Measurements from ENCODE around the gene SCGB3A1. TPM values are rescaled to one million over a fixed set of nuclear protein-coding genes. Genes with fewer than 3 reads are reported as not detected.

The SCGB3A1 gene
- total RNA-seq, 1 donor from 2014 or later = not detected

DNA sequence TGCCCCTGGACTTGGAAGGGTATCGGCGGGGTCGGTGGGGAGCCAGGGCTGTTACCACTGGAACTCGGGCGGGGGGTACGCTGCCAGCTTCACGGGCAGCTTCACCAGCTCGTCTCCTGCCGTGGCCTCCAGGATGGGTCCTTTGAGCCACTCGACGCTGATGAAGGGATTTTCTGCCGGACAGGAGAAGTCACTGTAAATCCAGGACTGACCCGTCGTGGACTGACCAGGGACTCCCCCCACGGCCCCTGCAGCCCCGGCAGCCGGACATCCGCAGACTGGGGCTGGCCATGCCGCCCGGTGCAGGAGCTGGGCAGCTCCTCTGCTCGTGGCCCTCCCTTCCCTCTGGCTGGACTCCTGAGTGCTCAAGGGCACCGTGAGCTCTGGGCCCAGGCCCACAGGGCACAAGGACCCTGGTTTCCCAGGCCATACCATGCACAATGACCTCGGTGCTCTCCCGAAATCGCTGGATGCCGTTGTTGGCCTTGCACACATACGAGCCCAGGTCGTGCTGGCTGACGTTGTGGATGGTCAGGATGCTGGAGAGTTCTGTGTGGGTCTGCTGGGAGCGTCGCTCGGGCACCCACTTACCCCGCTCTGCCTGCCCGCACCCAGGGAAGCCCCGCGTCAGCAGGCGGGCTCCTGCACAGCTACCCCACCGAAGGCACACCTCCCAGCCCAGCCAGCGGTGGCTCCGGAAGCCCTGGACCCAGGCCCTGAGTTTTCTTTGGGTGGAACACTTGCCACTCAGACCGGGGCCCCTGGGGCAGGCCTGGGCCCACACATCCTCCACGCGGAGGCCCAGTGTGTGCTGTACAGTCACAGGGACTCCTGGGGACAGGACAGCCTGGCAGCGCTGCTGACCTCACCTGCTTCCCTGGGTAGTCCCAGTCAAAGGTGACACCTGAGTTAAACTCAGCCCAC lies 37.8 kb upstream of the SCGB3A1 start:
- Mint-ChIP-seq H3K9me3 (no peaks in the 10 kb centered on the region), H3K4me3 (no peak overlapping the region)
- no peak for DNase-seq

DNA sequence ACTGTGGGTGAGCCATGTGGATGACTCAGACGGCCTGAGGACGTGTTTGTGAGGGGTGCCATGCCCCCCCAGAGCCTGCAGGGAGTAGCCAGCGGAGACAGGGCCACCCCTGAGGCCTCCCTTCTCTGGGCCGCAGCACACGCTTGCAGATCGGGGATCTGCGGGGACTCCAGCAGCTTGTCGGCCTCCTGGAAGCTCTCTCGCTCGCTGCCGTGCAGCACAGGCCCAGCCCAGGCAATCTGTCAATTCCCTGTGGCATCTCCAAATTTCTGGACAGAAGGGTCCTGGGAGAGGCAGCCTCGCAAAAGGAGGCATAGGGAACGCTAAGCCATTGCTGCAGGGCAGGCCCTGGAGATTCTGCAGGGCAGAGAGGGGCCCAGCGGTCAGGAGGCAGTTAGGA lies 36.9 kb upstream of the SCGB3A1 start:
- H3K4me3 Mint-ChIP-seq = no peak overlapping the region
- H3K9me3 Mint-ChIP-seq = no peaks in the 10 kb centered on the region
- H3K27me3 Mint-ChIP-seq = no peaks in the 10 kb centered on the region

More for the DNA sequence above, 37.8 kb upstream of the SCGB3A1 start:
- intact Hi-C loops (cut with micrococcal nuclease) = no loop called here
- Mint-ChIP-seq H3K27me3 (no peaks in the 10 kb centered on the region), H3K27ac (no peak overlapping the region), H3K36me3 (ENCODE audit: low read depth) (no peaks in the 10 kb centered on the region), H3K4me1 (no peaks in the 10 kb centered on the region)

DNA sequence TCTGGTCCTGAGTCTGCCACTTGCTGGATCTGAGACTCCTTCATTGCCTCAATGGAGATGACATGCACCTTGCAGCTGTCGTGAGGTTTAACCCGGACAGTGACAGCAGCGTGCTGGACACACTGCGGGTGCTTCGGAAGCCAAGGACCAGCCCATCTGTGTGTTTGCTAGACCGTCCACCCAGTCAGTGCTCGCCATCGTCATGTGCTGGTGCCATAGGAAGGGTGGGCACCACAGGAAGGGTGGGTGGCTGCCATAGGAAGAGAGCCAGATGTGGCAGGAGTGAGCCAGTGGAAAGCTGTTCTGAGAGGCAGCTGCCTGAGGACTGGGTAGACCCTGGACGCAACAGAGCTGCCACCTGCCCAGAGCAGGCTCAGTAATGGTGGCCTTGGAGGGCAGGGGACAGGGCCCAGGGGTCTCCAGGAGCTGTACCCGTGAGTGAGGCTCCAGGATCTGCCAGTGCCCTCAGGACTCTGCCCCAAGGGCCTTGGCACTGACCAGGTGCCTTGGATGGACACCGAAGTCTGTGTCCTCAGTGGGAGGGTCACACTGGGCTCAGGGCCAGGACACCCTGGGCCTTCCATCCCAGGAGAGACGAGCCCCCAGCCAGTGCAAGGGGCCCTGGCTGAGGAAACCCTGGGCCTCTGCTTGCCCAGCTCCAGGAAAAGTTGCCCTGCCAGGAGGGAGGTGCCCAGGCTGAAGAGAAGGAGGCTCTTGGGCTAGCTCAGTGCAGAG lies 36.3 kb upstream of the SCGB3A1 start:
- H3K36me3 Mint-ChIP-seq (ENCODE audit: low read depth) = no peaks in the 10 kb centered on the region
- H3K4me3 Mint-ChIP-seq = no peak overlapping the region
- intact Hi-C loops (cut with micrococcal nuclease) = no loop called here
- no peak for DNase-seq
- no peak overlapping the region for H3K27ac Mint-ChIP-seq
- peaks cover 2% of the 10 kb centered on the region for H3K4me1 Mint-ChIP-seq
- no peaks in the 10 kb centered on the region for H3K27me3 Mint-ChIP-seq
- no peaks in the 10 kb centered on the region for H3K9me3 Mint-ChIP-seq

More for the DNA sequence above, 36.9 kb upstream of the SCGB3A1 start:
- peaks cover 2% of the 10 kb centered on the region for H3K4me1 Mint-ChIP-seq
- DNase-seq = no peak
- H3K27ac Mint-ChIP-seq = no peak overlapping the region
- no peaks in the 10 kb centered on the region for H3K36me3 Mint-ChIP-seq (ENCODE audit: low read depth)
- intact Hi-C loops (cut with micrococcal nuclease) = no loop called here

DNA sequence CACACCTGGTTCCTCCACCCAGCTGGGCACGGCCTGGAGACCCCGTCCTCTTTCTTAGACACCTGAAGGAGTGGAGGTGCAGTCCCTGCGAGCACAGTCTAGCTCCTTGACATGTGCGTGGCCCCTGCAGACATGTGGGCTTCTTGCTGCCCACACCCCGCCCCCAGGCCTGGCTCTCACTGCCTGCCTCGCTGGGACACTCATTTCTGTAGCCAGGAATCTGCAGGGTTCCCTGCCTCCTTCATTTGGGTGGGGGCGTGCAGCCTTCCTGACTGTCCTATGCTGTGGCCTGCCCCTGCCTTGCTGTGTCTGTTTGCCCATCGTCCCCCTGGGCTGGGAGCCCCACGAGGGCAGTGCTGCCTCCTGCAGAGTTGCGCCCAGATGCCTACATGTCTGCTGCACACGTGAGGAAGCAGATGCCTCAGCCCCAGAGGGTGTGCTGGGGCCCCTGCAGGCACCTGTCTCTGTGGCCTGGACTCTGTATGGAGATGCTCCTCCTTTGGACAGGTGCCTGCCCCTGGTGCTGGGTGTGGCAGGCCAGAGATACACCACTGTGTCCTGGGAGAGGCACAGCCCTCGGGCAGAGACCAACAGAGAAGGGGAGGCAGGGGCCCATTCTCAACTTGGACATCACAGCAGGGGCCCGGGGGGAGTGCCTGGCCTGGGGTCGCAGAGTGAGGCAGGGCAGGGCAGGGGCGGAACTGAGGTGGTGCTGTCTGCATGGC lies 35.5 kb upstream of the SCGB3A1 start:
- Mint-ChIP-seq H3K36me3 (ENCODE audit: low read depth) (no peaks in the 10 kb centered on the region), H3K27me3 (no peaks in the 10 kb centered on the region), H3K27ac (no peak overlapping the region), H3K4me1 (peaks cover 2% of the 10 kb centered on the region), H3K9me3 (no peaks in the 10 kb centered on the region), H3K4me3 (no peak overlapping the region)
- intact Hi-C loops (cut with micrococcal nuclease) = no loop called here
- DNase-seq = no peak

DNA sequence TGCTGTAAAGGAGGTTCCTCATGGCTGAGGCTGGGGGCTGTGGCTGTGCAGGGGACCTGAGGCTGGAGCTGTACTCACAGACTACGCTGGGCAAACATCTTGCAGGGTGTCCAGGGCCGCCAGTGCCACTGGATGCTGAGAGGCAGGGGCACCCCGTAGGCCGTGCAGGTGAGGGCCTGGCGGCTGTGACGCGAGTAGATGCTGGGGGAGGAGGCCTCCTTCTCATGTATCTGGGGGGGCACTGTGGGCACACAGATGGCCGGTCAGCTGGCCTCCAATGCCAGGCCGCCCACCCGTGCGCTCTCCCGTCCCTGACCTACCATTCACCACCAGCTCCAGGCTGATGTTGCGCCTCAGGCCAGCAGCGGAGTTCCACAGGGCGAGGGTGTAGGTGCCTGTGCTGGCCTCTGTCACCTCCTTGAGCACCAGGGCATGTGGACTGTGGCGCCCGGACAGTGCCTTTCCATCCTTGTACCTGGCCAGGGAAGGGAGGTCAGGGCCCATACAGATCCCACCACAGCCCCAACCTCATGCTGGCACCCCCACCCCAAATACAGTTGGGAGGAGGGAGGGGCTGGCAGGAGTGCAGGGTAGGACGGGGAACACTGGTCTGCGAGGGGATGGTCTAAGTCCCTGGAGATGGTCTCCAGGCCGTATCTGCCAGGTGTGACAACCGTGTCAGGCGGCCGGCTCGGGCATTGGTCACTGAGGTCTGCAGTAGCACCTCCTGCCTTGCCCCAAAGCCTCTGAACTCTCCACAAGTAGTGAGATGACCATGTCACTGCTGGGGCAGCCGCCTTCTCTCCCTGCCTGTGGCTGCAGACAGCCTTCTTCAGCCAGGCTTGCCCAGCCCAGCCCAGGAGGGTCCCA lies 34.7 kb upstream of the SCGB3A1 start:
- DNase-seq = no peak
- Mint-ChIP-seq H3K36me3 (ENCODE audit: low read depth) (no peaks in the 10 kb centered on the region), H3K4me3 (no peak overlapping the region), H3K27me3 (no peaks in the 10 kb centered on the region), H3K9me3 (no peaks in the 10 kb centered on the region), H3K27ac (no peak overlapping the region), H3K4me1 (peaks cover 2% of the 10 kb centered on the region)
- intact Hi-C loops (cut with micrococcal nuclease) = no loop called here

DNA sequence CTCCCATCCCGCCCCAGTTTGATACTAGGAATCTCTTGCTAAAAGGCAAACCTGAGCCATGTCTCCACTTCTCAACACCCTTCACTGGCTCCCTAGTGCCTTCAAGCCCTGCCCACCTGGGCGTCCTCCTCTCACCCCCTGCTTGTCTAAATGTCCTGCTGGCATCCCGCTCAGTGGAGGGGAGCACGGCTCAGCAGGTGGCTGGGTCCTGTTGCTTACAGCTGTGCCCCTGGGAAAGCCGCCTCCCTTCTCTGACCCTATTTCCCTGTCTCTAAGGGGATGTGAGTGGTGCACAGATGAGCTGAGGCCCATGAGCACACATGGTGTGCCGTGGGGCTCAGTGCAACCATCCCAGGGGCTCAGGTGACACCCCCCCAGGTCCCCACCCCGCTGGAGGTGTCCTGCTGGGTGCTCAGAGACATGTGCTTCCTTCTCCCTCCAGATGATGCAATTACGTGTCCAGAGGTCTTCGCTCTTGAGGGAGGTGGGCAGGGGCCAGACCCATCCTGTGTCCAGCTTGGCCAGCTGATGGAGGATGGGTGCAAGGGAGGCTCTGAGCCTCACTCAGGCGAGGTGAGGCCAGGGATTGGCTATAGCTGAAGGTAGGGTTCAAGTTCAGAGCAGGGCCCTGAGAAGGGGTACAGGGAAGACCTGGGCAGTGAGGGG lies 34.0 kb upstream of the SCGB3A1 start:
- H3K27me3 Mint-ChIP-seq = no peaks in the 10 kb centered on the region
- H3K36me3 Mint-ChIP-seq (ENCODE audit: low read depth) = no peaks in the 10 kb centered on the region
- H3K4me1 Mint-ChIP-seq = peaks cover 2% of the 10 kb centered on the region
- no peak overlapping the region for H3K4me3 Mint-ChIP-seq
- H3K9me3 Mint-ChIP-seq = no peaks in the 10 kb centered on the region
- DNase-seq = no peak
- H3K27ac Mint-ChIP-seq = no peak overlapping the region
- intact Hi-C loops (cut with micrococcal nuclease) = no loop called here

DNA sequence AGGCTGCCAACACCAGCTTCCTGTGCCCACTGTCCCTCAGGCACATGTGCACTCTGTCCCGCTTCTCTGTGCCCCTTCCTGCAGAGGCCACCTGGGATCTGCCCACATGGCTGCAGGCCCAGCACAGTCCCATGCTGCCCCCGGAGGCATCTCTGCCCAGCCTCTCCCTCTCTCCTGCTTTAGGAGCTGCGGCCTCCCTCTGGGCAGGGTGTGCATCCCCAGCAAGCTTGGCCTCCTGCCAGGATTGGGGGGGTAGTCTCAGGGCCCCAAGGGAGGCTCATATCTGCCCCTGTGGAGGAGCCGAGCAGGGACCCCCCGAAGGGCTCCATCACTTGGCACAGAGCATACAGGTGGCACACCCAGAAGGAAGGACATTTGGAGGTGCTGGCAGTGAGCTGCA lies 33.3 kb upstream of the SCGB3A1 start:
- no peak for DNase-seq
- H3K27me3 Mint-ChIP-seq = no peaks in the 10 kb centered on the region
- peaks cover 2% of the 10 kb centered on the region for H3K4me1 Mint-ChIP-seq
- no peaks in the 10 kb centered on the region for H3K36me3 Mint-ChIP-seq (ENCODE audit: low read depth)
- no peak overlapping the region for H3K4me3 Mint-ChIP-seq
- H3K9me3 Mint-ChIP-seq = no peaks in the 10 kb centered on the region
- intact Hi-C loops (cut with micrococcal nuclease) = no loop called here
- no peak overlapping the region for H3K27ac Mint-ChIP-seq

DNA sequence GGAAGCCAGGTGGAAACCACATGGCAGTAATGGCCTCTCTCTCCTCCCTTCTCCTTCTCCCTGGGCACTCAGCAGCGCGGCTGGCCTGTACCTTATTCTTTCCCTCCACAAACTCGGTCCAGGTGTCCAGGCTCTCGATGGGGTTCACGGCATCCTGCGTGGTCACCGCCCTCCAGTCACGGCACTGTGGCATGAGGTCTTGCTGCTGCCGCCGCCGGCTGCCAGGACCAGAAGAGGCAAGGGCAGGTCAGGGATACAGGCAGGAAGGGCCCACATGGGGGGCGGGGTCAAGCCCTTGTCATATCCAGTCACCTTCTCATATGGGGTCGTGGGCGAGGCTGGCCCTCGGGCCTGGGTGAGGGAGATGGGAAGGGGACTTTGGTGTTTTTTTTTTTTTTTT lies 32.5 kb upstream of the SCGB3A1 start:
- peaks cover 2% of the 10 kb centered on the region for H3K4me1 Mint-ChIP-seq
- H3K27me3 Mint-ChIP-seq = no peaks in the 10 kb centered on the region
- intact Hi-C loops (cut with micrococcal nuclease) = no loop called here
- no peaks in the 10 kb centered on the region for H3K9me3 Mint-ChIP-seq
- peak overlapping the region; percentile 22 for H3K27ac Mint-ChIP-seq
- no peak for DNase-seq
- no peak overlapping the region for H3K4me3 Mint-ChIP-seq
- H3K36me3 Mint-ChIP-seq (ENCODE audit: low read depth) = no peaks in the 10 kb centered on the region

DNA sequence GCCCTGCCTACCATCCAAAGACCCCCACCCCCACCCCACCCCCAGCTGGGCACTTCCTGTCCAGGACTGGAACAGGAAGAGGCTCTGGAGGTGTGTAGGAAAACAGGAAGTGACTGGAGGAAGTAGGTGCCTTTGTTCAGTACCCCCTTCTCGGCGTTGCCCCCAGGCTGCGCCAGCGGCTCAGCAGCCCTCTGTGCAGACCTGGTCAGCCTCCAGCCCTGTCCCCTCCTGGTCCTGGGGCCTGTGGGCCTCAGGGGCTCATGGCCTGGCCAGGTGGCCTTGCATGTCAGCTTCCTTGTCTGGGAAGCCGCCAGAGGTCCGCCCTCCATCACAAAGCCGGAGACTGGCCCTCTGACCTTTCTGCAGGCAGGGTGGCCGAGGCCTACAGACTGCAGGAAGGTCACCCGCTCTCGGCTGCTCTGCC lies 32.1 kb upstream of the SCGB3A1 start:
- Mint-ChIP-seq H3K27ac (no peak overlapping the region), H3K4me1 (peaks cover 2% of the 10 kb centered on the region), H3K4me3 (no peak overlapping the region), H3K9me3 (no peaks in the 10 kb centered on the region), H3K36me3 (ENCODE audit: low read depth) (no peaks in the 10 kb centered on the region), H3K27me3 (no peaks in the 10 kb centered on the region)
- no peak for DNase-seq
- intact Hi-C loops (cut with micrococcal nuclease) = no loop called here

DNA sequence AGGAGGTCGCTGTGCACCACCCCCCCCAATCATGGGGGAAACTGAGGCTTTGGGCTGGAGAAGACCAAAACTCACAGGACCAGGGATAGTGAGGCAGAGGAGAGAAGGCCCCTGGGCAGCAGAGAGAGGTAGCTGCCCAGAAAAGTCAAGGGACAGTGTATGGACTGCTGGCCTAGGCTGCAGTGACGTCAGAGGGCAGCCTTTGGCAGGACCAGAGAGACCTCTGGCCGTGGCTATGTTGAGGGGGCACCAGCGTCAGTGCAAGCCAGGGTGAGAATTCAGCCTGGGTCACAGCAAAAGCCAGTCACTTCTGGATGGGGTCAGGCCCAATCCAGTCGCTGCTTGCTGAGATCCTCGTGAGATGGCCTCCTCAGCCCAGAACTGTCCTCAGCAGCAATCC lies 31.6 kb upstream of the SCGB3A1 start:
- no peaks in the 10 kb centered on the region for H3K27me3 Mint-ChIP-seq
- H3K4me1 Mint-ChIP-seq = peaks cover 2% of the 10 kb centered on the region
- intact Hi-C loops (cut with micrococcal nuclease) = no loop called here
- H3K4me3 Mint-ChIP-seq = no peak overlapping the region
- no peak for DNase-seq
- H3K27ac Mint-ChIP-seq = no peak overlapping the region
- H3K9me3 Mint-ChIP-seq = no peaks in the 10 kb centered on the region
- no peaks in the 10 kb centered on the region for H3K36me3 Mint-ChIP-seq (ENCODE audit: low read depth)

DNA sequence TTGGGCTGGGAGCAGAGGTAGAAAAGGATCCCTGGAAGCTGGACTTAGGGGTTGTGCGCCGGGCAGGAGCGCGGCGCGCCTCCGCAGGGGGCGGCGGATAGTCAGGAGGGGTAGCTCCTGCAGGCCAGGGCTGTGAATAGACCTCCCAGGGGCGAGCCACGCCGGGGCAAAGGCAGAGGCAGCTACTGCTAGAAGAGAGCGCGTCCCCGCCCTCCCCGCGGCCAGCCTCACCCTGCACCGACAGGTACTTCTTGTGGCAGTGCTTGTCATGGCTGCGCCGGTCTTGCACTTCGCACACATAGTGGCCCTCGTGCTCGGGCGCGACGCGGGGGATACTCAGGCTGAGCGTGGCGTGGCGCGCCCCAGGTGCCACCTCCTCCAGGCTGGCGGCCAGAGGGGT lies 30.0 kb upstream of the SCGB3A1 start:
- Mint-ChIP-seq H3K36me3 (ENCODE audit: low read depth) (no peaks in the 10 kb centered on the region), H3K9me3 (no peaks in the 10 kb centered on the region), H3K27me3 (no peaks in the 10 kb centered on the region), H3K4me1 (peaks cover 2% of the 10 kb centered on the region), H3K4me3 (no peak overlapping the region), H3K27ac (no peak overlapping the region)
- intact Hi-C loops (cut with micrococcal nuclease) = no loop called here
- no peak for DNase-seq

DNA sequence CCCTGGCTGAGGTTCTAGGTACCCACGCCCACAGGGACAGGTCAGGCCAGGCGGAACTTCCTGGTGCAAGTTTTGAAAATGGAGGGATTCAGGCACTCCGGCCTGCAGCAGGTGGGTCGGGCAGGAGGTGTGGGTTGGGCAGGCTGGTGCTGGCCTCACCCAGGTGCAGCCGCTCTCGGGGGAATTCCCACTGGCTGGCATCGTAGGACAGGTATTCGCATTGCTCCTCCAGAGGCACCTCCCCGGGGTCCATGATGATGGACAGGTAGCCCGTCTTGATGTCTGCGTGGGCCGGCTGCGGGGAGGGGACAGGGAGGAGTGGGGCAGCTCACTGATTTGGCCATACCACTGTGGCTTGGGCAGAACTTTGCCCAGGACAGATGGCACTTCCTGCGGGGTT lies 28.7 kb upstream of the SCGB3A1 start:
- DNase-seq = no peak
- peaks cover 2% of the 10 kb centered on the region for H3K4me1 Mint-ChIP-seq
- H3K27ac Mint-ChIP-seq = no peak overlapping the region
- H3K4me3 Mint-ChIP-seq = no peak overlapping the region
- intact Hi-C loops (cut with micrococcal nuclease) = no loop called here
- H3K27me3 Mint-ChIP-seq = no peaks in the 10 kb centered on the region
- H3K9me3 Mint-ChIP-seq = no peaks in the 10 kb centered on the region
- H3K36me3 Mint-ChIP-seq (ENCODE audit: low read depth) = no peaks in the 10 kb centered on the region

DNA sequence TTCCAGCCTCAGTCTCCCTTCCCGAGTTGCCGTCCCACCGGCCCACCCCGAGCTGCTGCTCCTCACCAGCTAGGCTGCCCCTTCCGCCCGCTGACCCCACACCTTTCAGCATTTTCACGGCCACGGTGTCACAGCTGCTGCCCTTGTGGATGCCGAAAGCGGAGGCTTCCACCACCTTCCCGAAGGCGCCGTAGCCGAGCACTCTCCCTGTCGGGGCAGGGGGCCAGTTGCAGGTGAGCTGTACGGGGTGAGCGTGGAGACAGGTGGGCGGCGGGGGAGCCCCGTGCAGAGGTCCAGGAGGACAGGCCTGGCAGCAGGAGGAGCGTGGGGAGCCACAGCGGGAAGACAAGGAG lies 28.2 kb upstream of the SCGB3A1 start:
- H3K4me1 Mint-ChIP-seq = peaks cover 2% of the 10 kb centered on the region

More for the DNA sequence above, 28.2 kb upstream of the SCGB3A1 start:
- H3K27me3 Mint-ChIP-seq = no peaks in the 10 kb centered on the region
- intact Hi-C loops (cut with micrococcal nuclease) = no loop called here
- no peaks in the 10 kb centered on the region for H3K9me3 Mint-ChIP-seq
- H3K4me3 Mint-ChIP-seq = peak overlapping the region; percentile 35
- H3K27ac Mint-ChIP-seq = no peak overlapping the region
- H3K36me3 Mint-ChIP-seq (ENCODE audit: low read depth) = no peaks in the 10 kb centered on the region
- no peak for DNase-seq
